T47D (cell line): Measurements from ENCODE around the gene PRSS36.
"Not testable (repeated sequence)": the region's sequence is repeated elsewhere in the genome, so short reads cannot be mapped to it uniquely, and the experiment has no call there.

Source experiments
- DNase-seq, 2 experiments: peaks; one replicate each; pipeline versions ENCODE4 v3.0.0 to v3.0.0-alpha.2; 2011 to 2012; ENCODE audit warnings: low read depth in 1 of 2, low spot score in 1 of 2
- JUND ChIP-seq: IDR thresholded peaks from 2 replicates; pipeline ENCODE4 v1.6.1; 2012; ENCODE audit warnings: low read depth
- in situ Hi-C: cut with HindIII; loops from 2 replicates; pipeline ENCODE4 v1.10.0; 2016; ENCODE audit warnings: low sequenced_read_pairs, low pct_unique_long_range_greater_than_20kb

Gene PRSS36

GRCh38 chr16:31149894-31150890 is at the start of gene PRSS36:
PRSS36 (minus strand) TSS chr16:31150066; CDS start chr16:31150035, 31 bp downstream.
- in situ Hi-C loops = no loop called here
- DNase-seq = no peak
- no peak for TF ChIP-seq JUND

- DNase-seq = no peak
- TF ChIP-seq JUND = no peak
- in situ Hi-C loops = no loop called here
These were observed 49.7 kb upstream of the PRSS36 start for GRCh38 chr16:31199430-31200041.

DNA sequence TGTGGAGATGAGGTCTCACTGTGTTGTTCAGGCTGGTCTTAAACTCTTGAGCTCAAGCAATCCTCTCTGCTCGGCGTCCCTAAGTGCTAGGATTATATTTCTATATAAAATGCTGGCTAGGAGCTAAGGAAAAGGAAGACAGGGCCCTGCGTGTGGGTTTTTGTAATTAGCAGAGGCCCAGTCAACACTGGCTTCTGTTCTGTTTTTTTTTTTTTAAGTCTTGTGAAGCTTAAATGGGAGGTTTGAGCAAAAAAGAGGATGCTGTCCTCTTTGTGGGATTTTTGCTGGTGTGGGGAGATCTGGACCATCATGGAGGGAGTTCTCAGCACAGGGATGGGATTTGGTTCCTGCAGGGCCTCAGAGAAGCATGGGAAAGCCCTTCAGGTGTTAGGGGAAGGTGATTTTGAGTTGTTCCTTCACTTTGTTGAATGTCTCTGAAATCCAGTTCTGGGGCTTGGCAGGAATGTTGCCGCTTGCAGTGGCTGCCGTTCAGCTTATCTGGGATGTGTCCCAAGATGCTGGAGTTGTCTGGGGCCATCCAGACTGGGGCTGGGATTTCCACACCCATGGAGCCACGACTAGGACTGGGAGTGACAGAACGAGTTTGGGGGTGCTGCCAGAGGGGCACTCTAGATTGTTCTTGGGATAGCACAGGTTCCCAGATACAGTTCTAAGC is 48.5 kb upstream of the PRSS36 start:
- TF ChIP-seq JUND = no peak
- no peak for DNase-seq
- in situ Hi-C loops = no loop called here

DNA sequence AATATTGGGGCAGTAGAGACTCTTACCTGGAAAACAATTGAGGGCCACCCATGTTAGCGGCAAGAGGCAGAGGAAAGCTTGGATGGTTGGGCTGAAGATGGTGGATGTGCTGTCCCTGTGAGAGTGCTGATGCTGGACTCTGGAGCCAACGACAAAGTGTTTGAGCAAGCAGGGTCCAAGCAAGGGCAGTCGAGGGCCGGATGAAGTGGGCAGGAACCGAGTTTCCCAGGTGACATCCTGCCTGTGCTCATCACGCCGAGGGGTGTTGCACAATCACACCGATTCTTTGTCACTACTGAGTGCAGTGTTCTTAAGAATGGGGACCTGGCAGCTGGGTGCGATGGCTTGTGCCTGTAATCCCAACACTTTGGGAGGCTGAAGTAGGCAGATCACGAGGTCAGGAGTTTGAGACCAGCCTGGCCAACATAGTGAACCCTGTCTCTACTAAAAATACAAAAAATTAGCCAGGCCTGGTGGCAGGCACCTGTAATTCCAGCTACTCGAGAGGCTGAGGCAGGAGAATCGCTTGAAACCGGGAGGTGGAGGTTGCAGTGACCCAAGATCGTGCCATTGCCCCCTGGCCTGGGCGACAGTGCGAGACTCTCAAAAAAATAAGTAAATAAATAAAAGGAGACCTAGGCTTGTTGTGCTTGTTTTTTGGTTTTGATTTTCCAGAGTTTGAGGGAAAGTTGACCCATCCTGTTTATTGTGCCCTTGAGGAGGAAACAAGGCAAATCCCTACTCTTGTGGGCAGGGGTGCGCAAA is 46.6 kb upstream of the PRSS36 start:
- DNase-seq = no peak
- TF ChIP-seq JUND = no peak
- in situ Hi-C loops = no loop called here

GRCh38 chr16:31195861-31196260 is 46.0 kb upstream of the PRSS36 start:
- DNase-seq, in situ Hi-C loops: not testable (repeated sequence)

- in situ Hi-C loops = no loop called here
- TF ChIP-seq JUND = no peak
- DNase-seq = no peak
These were observed 45.0 kb upstream of the PRSS36 start for GRCh38 chr16:31194898-31195297.

GRCh38 chr16:31193874-31194273 is 44.0 kb upstream of the PRSS36 start:
- no peak for TF ChIP-seq JUND
- DNase-seq = no peak
- in situ Hi-C loops = no loop called here

GRCh38 chr16:31192856-31193642 is 43.2 kb upstream of the PRSS36 start:
- no peak for DNase-seq
- in situ Hi-C loops = no loop called here
- TF ChIP-seq JUND = no peak

DNA sequence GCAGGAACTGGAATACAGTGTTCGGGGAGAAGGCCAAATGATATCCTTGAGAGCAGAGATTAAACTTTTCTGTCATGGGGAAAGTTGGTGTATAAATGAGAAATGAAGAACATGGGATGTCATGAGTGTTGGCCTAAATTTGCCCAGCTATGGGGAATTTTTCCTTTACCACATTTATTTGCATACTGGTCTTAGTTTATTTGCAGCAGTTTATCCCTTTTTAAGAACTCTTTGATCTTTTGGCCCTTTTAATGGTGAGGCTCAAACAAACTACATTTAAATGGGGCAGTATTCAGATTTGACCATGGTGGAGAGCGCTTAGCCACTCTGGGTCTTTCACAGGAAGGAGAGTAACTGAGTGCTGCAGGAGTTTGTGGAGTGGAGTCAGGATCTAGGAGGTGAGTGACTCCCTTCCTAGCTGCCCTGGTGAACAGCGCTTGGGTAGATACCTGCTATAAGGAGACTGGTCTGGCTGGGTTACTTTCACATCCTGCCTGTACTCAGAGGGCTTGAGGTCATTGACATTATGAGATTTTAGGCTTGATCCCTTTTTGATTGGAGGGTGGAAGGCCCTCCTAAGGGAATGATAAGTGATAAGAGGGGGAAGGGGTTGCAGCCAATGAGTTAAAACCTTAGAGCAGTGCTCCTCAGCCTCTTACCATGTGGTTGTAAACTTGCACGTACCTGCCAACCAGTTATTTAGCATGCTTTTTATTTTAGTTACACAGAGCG is 42.0 kb upstream of the PRSS36 start:
- no peak for DNase-seq
- no peak for TF ChIP-seq JUND
- in situ Hi-C loops = no loop called here

- in situ Hi-C loops = no loop called here
- no peak for DNase-seq
- TF ChIP-seq JUND = no peak
These were observed 41.1 kb upstream of the PRSS36 start for GRCh38 chr16:31190818-31191444.

DNA sequence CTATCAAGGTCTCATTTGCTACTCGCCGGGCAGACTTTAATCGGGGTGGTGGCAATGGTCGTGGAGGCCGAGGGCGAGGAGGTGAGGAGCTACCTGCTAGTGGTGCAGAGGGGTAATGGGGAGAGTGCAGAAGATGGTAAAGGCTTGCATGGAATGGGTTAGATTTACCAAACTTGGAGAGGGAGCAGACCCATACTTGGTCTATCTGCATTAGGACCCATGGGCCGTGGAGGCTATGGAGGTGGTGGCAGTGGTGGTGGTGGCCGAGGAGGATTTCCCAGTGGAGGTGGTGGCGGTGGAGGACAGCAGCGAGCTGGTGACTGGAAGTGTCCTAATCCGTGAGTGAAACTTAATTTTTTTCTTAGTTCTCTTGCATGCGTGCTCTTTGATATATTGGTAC is 40.2 kb upstream of the PRSS36 start:
- TF ChIP-seq JUND = no peak
- no peak for DNase-seq
- in situ Hi-C loops = no loop called here
